GM19099 (cell line): Measurements from ENCODE around the gene ADSS1.

Experiments
- POLR2A ChIP-seq: IDR thresholded peaks from 3 replicates; pipeline ENCODE4 v1.6.1; 2011; ENCODE audit warnings: low read depth; ENCODE audit not compliant: insufficient read length; ENCODE audit errors: extremely low read depth

Gene ADSS1

DNA sequence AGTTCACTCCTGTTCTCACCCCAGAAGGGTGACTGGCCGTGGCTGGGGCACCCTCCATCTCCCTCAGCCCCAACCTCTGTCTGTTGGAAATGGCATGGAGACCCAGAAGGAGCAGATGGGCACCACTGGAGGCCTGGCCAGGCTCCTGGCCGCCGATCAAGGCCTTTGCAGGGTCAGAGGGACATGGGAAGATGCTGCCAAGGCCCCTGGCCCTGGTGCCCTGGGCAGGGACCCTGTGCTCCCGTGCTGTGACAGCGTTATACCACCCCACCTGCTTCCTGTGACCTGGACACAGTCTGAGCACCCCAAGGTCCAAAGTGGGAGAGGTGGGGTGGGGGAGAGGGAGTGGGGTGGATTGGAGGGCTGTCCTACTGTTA lies 31.1 kb upstream of the ADSS1 start:
- TF ChIP-seq POLR2A: no peak

DNA sequence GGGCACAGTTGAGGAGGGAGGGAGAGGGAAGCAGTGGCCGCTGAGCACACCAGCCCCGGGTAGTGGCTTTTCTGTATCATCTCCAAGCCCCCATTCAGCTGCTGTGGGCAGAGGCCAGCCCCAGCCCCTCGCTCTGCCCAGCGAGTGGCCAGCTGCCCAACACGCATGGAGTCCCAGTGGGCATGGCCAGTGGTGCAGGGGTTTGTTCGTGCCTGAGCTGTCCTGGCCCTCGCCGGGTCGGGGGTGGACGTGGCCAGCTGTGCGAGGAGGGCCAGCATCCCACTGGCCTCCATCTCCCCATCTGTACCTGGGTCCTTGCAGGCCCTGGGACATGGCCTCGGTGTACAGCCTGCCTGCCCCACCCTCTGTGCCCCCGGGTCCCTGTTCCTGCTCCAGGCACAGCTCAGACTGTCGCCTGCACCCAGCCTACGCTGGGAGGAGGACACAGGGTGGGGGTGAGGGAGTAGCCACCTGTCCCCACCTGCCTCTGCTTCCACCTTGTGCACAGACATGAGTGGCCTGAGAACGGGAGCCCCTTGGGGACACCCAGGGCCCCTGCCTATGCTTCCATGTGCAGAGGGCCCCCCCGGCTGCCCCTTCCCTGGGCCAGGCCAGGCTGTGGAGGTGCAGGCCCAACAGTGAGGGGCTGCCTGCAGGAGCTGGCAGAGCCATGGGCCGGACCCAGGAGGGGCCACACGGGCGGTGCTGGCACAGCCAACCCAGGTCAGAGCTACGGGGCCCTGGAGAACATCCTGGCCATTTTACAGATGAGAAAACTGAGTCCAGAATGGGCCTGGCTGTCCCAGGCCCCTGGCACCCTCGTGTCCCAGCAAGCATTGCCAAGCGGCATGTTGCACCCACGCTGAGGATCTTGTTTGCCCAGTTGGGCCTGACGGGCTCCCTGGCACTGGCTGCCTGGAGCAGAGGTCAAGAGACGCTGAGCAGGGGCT lies 30.3 kb upstream of the ADSS1 start:
- TF ChIP-seq POLR2A: no peak

DNA sequence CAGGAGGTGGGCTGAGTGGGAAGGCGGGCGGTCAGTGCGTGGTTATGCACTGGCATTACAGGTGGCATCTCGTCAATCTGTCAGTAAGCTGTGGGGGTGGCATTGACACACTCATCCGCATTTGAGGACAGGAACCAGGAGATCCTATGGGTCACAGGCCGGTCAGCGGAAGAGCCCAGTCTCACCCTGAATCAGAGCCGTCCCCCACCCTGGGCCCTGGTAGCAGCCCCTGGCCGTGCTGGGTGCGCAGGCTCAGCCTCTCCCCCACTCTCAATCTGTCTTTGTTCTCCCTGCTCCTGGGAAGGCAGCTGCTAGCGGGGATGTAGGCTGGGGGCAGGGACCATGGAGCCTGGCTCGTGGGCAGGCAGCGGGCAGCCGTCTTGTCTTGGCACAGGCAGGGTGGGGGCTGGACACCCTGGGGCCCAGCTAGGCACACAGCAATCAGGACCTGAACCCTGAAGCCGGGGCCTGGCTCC lies 29.5 kb upstream of the ADSS1 start:
- TF ChIP-seq POLR2A: no peak

DNA sequence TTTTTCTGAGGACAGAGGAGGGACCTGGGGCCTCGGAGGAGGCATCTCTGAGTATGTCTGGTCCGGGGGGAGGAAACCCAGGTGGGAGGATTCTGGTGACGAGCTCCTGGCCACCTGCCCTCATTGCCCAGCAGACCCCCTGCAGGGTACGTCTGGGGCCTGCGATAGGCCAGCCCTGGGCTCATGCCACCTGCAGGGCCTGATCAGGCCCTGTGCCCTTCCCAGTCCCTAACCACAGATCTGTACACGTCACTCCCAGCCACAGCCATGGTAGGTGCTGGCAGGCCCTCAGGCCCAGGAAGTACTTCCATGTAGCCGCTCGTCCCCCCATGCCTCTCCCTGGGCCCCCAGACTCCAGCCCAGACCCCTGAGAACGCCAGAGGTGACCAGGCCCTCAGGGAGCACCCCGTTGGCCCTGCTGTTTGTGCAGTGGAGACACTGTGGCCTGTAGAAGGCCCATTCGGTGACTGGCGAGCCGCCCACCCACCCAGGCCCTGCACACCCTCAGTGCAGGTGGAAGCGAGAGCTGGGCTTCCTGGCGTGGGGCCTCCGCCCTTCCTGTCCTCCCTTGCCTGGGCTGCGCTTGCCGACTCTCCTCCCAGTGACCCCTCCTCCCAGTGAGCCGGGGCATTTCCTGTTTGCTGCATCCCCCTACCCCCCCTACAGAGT lies 28.9 kb upstream of the ADSS1 start:
- no peak for TF ChIP-seq POLR2A

DNA sequence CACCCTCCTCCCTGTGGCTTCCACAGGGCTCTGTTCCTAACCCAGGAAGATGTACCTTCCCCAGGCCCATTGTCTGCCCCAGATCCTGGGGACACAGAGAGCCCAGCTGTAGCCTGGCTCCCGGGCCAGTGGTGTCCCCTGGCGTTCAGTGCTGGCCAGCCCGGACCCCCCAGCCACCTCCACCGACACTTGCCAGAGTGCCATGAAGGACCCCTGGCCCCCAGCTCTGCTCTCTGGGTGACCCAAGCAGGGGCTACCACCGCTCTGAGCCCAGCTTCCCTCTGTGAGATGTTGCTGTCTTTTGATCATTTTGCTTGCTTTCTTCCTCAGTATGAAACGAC lies 28.4 kb upstream of the ADSS1 start:
- no peak for TF ChIP-seq POLR2A

DNA sequence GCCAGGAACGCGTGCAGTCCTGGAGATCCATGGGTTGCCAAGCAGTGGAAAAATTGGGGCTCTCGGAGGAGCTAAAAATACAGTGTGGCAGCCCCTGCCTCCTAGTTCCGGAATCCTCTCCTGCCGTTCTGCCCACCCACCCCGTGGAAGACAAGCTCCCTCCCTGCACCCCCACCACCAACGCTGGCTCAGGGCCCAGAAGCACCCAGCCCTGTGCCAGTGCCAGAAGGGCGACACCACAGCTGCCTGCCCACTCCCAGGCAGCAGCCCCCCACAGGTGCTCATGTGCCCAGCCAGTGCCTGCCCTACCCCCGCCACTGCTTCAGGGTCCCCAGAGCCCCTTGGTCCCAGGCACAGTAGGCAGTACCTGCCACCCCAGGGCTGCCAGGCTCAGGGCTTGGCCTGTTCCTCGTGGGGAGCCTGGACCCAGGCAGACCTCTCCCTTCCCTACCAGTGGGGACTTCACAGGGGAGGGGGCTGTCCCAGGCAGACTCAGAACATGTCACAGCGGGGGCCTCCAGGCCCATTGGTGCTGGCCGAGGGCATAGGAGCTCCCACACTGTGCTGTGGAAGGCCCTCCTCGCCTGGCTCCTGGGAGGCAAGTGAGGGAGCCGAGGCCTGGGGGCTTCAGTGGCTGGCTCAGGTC lies 27.2 kb upstream of the ADSS1 start:
- TF ChIP-seq POLR2A: no peak

DNA sequence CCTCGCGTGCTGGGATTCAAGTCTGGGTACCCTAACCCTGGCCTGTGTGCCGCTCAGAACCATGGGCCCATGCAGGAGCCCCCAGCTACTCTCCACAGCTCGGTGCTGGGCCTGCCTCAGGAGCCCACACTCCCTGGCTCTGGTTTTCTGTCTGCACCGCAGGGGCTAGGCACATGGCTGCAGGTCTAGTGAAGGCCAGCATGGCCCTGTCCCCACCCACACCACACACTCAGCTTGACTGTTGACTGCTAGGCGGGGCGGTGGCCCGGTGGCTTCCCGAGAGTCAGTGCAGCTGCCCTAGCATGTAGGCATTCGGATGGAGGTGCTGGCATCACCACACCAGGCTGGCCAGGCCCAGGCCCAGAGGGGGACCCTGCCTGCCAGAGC lies 26.7 kb upstream of the ADSS1 start:
- TF ChIP-seq POLR2A: no peak

DNA sequence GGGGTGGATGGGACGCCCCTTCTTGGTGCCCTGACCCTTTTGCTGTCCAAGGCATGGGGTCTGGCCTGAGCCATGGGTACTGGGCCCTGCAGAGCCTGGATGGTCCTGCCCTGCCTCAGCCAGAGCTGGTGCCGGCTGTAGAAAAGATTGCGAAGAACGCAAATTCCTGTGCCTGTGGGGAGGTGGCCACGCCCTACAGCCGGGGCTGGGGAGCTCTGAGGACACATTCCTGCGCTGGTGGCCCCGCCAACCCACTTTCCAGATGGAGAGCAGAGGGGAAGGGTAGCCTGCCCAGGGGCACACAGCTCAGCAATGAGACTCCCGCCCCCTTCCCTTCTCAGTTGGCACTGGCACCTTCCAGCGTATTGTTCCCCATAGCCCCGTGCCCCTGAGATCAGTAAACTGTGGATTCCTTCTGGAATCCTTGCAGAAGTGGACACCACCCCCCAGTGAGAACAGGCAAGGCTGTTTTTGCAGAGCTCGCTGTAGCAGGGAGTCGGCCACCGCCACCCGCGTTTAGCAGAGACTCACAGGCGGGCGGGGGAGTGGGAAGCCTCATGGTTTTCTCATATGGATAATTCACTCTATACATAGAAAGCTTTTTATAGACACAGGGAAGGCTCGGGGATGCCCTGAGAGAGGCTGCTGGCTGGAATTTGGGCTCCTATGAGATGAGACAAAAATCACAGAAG lies 26.0 kb upstream of the ADSS1 start:
- TF ChIP-seq POLR2A: no peak

DNA sequence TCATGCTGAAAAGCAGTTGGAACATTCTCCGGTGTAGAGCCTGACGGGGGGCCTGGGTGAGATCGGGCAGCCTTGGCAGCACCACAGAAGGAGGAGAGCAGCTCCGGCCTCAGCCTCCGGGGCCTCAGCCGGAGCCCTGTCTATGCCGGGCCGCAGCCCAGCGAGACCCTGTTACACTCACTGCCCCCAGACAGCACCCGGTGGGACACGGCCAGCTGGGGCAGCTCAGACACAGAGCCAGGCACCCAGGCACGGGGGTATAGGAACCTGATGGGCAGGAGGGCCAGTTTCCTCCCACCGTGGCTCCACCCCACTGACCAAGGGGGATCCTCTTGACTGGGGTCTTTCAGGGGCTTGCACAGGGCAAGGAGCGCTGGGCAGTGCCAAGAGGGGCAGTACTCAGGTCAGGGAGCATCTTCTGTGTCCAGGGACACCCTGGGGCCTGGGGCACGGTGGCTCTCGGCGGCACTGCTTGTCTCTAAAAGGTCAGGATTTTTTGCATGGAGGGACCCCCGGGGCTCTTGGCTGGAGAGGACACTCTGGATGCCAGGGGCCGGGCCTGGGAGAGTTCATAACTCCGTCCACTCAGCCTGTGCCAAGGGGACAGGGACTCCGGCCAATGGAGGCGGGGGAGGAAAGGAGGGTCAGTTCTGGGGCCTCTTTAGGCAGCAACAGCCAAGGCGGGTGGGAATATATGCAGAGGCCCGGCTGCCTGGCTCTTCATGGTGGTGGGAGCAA lies 25.2 kb upstream of the ADSS1 start:
- TF ChIP-seq POLR2A: no peak

DNA sequence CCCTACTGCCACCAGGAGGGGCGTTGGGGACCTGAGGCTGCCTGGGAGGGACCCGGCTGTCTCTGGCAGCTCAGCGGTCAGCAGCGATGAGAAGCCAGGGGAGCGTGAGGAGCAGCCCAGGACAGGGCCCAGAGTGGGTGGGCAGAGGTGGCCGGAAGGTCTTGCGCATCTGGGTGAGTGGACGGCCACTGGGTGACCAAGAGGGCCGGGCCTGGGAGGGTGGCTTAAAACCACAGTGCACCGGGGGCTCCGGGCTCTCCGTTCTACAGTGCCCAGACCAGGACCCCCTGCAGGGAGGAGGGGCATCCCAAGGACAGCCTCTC lies 24.6 kb upstream of the ADSS1 start:
- TF ChIP-seq POLR2A: no peak

DNA sequence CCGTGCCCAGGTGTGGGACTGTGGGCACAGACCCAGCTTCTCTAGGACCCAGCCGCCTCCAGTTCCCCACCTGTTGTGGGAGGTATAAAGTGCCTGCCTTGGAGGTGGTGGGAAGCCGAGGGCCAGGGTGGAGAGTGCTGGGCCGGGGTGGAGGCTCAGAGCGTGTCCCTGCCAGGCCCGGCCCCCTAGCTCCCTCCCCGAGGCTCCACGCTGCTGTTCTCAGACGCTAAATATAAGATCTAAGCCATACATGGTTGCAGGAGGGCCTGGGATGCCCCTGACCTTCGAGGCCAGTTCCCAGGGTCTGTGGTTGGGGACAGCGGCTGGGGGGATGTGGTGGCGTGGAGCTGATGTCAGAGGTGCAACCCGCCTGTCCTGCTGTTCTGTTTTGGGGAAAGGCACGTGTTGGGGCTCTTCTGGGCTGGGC lies 23.8 kb upstream of the ADSS1 start:
- TF ChIP-seq POLR2A: no peak

DNA sequence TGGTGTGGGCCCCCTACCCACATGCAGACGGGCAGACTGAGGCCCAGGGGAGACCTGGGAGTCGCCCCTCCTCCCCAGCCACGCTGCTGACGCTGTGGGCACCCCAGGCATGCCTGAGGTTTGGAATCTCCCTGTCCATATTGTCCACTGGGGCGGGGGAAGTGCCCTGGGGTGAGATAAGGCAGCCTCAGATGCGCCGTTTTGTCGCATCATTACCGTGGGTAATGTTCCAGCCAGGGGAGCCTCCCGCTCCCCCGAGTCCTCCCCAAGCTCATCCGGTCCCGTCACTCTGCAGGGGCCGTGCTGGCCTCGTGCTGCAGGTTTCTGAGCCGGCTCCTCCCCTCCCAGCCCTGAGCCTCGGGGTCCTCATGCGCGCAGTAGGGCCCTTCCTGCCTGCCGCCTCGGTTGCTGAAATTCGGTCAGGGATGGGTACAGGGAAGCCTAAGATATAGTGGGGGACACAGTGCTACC lies 23.2 kb upstream of the ADSS1 start:
- TF ChIP-seq POLR2A: no peak

DNA sequence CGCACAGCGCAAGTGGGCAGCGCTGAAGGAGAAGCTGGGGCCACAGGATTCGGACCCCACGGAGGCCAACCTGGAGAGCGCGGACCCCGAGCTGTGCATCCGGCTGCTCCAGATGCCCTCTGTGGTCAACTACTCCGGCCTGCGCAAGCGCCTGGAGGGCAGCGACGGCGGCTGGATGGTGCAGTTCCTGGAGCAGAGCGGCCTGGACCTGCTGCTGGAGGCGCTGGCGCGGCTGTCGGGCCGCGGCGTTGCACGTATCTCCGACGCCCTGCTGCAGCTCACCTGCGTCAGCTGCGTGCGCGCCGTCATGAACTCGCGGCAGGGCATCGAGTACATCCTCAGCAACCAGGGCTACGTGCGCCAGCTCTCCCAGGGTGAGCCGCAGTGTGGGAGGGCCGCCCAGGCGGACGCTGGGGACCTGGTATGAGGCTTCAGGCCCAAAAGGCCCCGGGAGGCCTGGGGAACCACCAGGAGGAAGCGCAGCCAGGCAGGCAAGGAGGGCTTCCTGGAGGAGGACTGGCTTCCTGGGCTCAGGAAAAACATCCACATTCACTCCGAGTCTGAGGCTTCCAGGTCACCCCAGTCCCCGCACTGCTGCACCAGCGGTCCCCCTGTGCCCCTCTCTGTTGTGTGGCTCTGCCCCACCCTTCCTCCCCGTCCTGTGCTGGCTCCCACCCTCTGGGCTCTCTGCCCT lies 22.5 kb upstream of the ADSS1 start:
- TF ChIP-seq POLR2A: no peak

DNA sequence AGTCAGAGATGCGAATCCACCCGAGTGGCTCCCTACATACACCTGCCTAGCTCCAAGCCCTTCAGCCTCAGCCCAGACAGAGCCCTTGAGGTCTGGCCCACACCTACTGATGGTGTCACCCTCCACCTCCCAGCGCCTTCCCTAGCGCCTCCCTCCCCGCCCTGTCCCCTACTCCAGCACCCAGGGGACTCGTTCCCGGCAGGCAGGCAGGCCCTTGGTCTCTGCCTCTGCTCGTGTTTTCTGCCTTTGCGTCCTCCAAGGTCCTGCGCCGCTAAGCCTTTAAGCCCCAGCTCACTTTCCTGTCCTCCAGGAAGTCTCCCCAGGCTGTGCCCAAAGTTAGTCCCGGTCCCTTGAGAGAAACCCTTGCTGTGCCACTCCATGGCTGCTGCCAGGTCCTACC lies 21.9 kb upstream of the ADSS1 start:
- no peak for TF ChIP-seq POLR2A
